PC-9 (cell line): Measurements from ENCODE around the gene SLC10A2. TPM values are rescaled to one million over a fixed set of nuclear protein-coding genes. Genes with fewer than 3 reads are reported as not detected.

Source experiments
- BruUV-seq: library from RNA; stranded (reverse); fragments of 400-500 nt; replicated peaks from 2 replicates; lab custom pipeline; 2021; lab: Mats Ljungman, UMichigan
- CTCF ChIA-PET: fragments of 300-600 bp; sonication (Branson Sonifier 250); formaldehyde crosslinking; loops from one replicate; lab custom pipeline; 2022; ENCODE audit warnings: antibody characterized with exemption; lab: Charles Lee
- POLR2A ChIA-PET: fragments of 300-600 bp; sonication (Branson Sonifier 250); formaldehyde crosslinking; loops from one replicate; lab custom pipeline; 2022; ENCODE audit warnings: antibody characterized with exemption; ENCODE audit not compliant: unreplicated experiment; lab: Charles Lee
- DNase-seq, 2 experiments: peaks; one replicate each; pipeline versions ENCODE4 v3.0.0 to v3.0.0-alpha.2; 2015 to 2022; ENCODE audit warnings: mixed read lengths in 1 of 2
- H2AFZ ChIP-seq: fragments of 200-600 bp; sonication (generic); 2 replicates; pipeline ENCODE4 v1.8.1; 2017; ENCODE audit warnings: antibody characterized with exemption
- H3F3A ChIP-seq: fragments of 200-600 bp; sonication (generic); 2 replicates; pipeline ENCODE4 v1.8.1; 2017; ENCODE audit warnings: antibody characterized with exemption, mild to moderate bottlenecking, low read depth; ENCODE audit not compliant: insufficient read depth
- H3K27ac ChIP-seq: fragments of 200-600 bp; sonication (generic); 2 replicates; pipeline ENCODE4 v1.6.1; 2016; ENCODE audit warnings: mixed run types
- H3K27me3 ChIP-seq: fragments of 200-600 bp; sonication (generic); 2 replicates; pipeline ENCODE4 v1.6.1; 2016; ENCODE audit warnings: low read depth, mixed run types; ENCODE audit not compliant: insufficient read depth
- H3K36me3 ChIP-seq: fragments of 200-600 bp; sonication (generic); 2 replicates; pipeline ENCODE4 v1.6.1; 2016; ENCODE audit warnings: low read depth, mixed run types
- H3K4me1 ChIP-seq: fragments of 200-600 bp; sonication (generic); replicated peaks from 2 replicates; pipeline ENCODE4 v1.6.1; 2016; ENCODE audit warnings: mixed run types; ENCODE audit not compliant: insufficient read depth
- H3K4me2 ChIP-seq: fragments of 200-600 bp; sonication (generic); 2 replicates; pipeline ENCODE4 v1.6.1; 2017; ENCODE audit warnings: mixed run types
- H3K4me3 ChIP-seq: fragments of 200-600 bp; sonication (generic); 2 replicates; pipeline ENCODE4 v1.6.1; 2016; ENCODE audit warnings: mixed run types
- H3K79me2 ChIP-seq: fragments of 200-600 bp; sonication (generic); 2 replicates; pipeline ENCODE4 v1.6.1; 2017; ENCODE audit warnings: low read depth, mixed run types
- H3K9me2 ChIP-seq: fragments of 200-600 bp; sonication (generic); 2 replicates; pipeline ENCODE4 v1.8.1; 2017; ENCODE audit warnings: mild to moderate bottlenecking; ENCODE audit not compliant: insufficient read depth
- H3K9me3 ChIP-seq: fragments of 200-600 bp; sonication (generic); 2 replicates; pipeline ENCODE4 v1.8.1; 2016; ENCODE audit warnings: low read depth; ENCODE audit not compliant: insufficient read depth
- H4K20me1 ChIP-seq: fragments of 200-600 bp; sonication (generic); 2 replicates; pipeline ENCODE4 v1.8.1; 2017; ENCODE audit not compliant: insufficient read depth
- EZH2 ChIP-seq: fragments of 200-600 bp; sonication (generic); IDR thresholded peaks from 2 replicates; pipeline ENCODE4 v1.8.0; 2017; ENCODE audit warnings: antibody characterized with exemption, low read depth
- intact Hi-C: fragments of 100-400 bp; cut with micrococcal nuclease; formaldehyde crosslinking; loops from one replicate; pipeline ENCODE4 v1.10.0; 2022; ENCODE audit not compliant: unreplicated experiment
- total RNA-seq: library from RNA; stranded (reverse); gene quantifications from 2 replicates; pipeline ENCODE4 v1.2.3, GENCODE V29; 2021
- TF ChIP-seq, protein P1 (sequence below): fragments of 200-600 bp; sonication (generic); conservative IDR thresholded peaks from 2 replicates; pipeline ENCODE4 v1.6.1; 2017; ENCODE audit warnings: mixed run types, antibody characterized with exemption, mild to moderate bottlenecking, moderate library complexity

SLC10A2 gene
- total RNA-seq, 1 experiment from 2014 or later: not detected

- Histone ChIP-seq H3F3A (no peaks in the 10 kb centered on the region), H3K4me1 (peaks cover 8% of the 10 kb centered on the region; the same call in 1 of the 2 replicates), H3K9me2 (no peaks in the 10 kb centered on the region; the same call in 1 of the 2 replicates), H3K36me3 (no peaks in the 10 kb centered on the region), H3K4me2 (no peak overlapping the region), H4K20me1 (no peaks in the 10 kb centered on the region), H2AFZ (no peak overlapping the region), H3K4me3 (no peak overlapping the region), H3K27ac (no peak overlapping the region), H3K9me3 (no peaks in the 10 kb centered on the region), H3K27me3 (no peaks in the 10 kb centered on the region), H3K79me2 (no peaks in the 10 kb centered on the region)
- DNase-seq: no peak
- TF ChIP-seq, protein P1, sequence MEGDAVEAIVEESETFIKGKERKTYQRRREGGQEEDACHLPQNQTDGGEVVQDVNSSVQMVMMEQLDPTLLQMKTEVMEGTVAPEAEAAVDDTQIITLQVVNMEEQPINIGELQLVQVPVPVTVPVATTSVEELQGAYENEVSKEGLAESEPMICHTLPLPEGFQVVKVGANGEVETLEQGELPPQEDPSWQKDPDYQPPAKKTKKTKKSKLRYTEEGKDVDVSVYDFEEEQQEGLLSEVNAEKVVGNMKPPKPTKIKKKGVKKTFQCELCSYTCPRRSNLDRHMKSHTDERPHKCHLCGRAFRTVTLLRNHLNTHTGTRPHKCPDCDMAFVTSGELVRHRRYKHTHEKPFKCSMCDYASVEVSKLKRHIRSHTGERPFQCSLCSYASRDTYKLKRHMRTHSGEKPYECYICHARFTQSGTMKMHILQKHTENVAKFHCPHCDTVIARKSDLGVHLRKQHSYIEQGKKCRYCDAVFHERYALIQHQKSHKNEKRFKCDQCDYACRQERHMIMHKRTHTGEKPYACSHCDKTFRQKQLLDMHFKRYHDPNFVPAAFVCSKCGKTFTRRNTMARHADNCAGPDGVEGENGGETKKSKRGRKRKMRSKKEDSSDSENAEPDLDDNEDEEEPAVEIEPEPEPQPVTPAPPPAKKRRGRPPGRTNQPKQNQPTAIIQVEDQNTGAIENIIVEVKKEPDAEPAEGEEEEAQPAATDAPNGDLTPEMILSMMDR: no peak
- TF ChIP-seq EZH2: no peak
- intact Hi-C loops: no loop called here
- no TSS peak for BruUV-seq
- CTCF ChIA-PET: no interaction called here
- POLR2A ChIA-PET: no interaction called here
Measured at GRCh38 chr13:103033999-103034398, 32.2 kb downstream of the SLC10A2 start.

GRCh38 chr13:103031332-103031873 is 34.8 kb downstream of the SLC10A2 start:
- Histone ChIP-seq H3K27me3 (no peaks in the 10 kb centered on the region), H2AFZ (no peak overlapping the region), H3K9me2 (no peaks in the 10 kb centered on the region), H3K4me1 (peaks cover 8% of the 10 kb centered on the region; the same call in 1 of the 2 replicates), H3K27ac (peak overlapping the region; percentile 24; the same call in 1 of the 2 replicates), H3K4me3 (no peak overlapping the region), H3K79me2 (no peaks in the 10 kb centered on the region), H3F3A (no peaks in the 10 kb centered on the region), H4K20me1 (no peaks in the 10 kb centered on the region), H3K9me3 (no peaks in the 10 kb centered on the region), H3K36me3 (no peaks in the 10 kb centered on the region), H3K4me2 (no peak overlapping the region)
- DNase-seq: peak in 1 of 2 experiments; percentile 67
- ChIA-PET CTCF (no interaction called here), POLR2A (no interaction called here)
- BruUV-seq: no TSS peak
- intact Hi-C loops: no loop called here
- TF ChIP-seq, protein P1: no peak
- no peak for TF ChIP-seq EZH2

- ChIA-PET CTCF (no interaction called here), POLR2A (no interaction called here)
- no peak for TF ChIP-seq EZH2
- TF ChIP-seq, protein P1: no peak
- Histone ChIP-seq H3F3A (no peaks in the 10 kb centered on the region), H3K27me3 (no peaks in the 10 kb centered on the region), H3K9me3 (no peaks in the 10 kb centered on the region), H3K79me2 (no peaks in the 10 kb centered on the region), H3K36me3 (no peaks in the 10 kb centered on the region), H3K9me2 (no peaks in the 10 kb centered on the region), H2AFZ (no peak overlapping the region), H3K27ac (0 out of 2 replicates have a peak overlapping the region, but pooled peaks have one; percentile 24), H3K4me3 (no peak overlapping the region), H4K20me1 (no peaks in the 10 kb centered on the region), H3K4me2 (no peak overlapping the region), H3K4me1 (peaks cover 8% of the 10 kb centered on the region; the same call in 1 of the 2 replicates)
- BruUV-seq: no TSS peak
- intact Hi-C loops: no loop called here
- no peak for DNase-seq
Measured at GRCh38 chr13:103030776-103031175, 35.4 kb downstream of the SLC10A2 start.
